A549 (cell line): ENCODE measurements around the gene NGDN. TPM values are rescaled to one million over a fixed set of nuclear protein-coding genes. Genes with fewer than 3 reads are reported as not detected.

Source experiments
- ATAC-seq, 2 experiments: fragments of 200-7000 bp in 1 of 2; fragments of >200 bp in 1 of 2; cut with Nextera tagmentation in 1 of 2; cut with Tn5 transposase in 1 of 2; 3 replicates each; pipeline versions ENCODE4 v1.8.0 to v1.9.1; 2018 to 2020; ENCODE audit warnings: mild to moderate bottlenecking in 1 of 2, moderate library complexity in 1 of 2
- CTCF ChIA-PET: fragments of 300-600 bp; sonication (Branson Sonifier 250); formaldehyde crosslinking; extraction: SDS; loops from one replicate; lab custom pipeline; 2021; ENCODE audit warnings: antibody characterized with exemption, inconsistent platforms; lab: Yijun Ruan, JAX
- POLR2A ChIA-PET: fragments of 350-600 bp; formaldehyde crosslinking; extraction: SDS; loops from one replicate; lab custom pipeline; 2021; ENCODE audit warnings: antibody characterized with exemption, inconsistent platforms; lab: Yijun Ruan, JAX
- DNase-seq, 2 experiments: peaks; one replicate each; pipeline versions ENCODE4 v3.0.0 to v3.0.0-alpha.2; 2011 to 2016; ENCODE audit warnings: low read depth in 1 of 2, low spot score in 1 of 2
- FAIRE-seq: peaks from 2 replicates; lab custom pipeline; 2011; peaks lifted over from hg19 to GRCh38; lab: Jason Lieb, UNC
- H3K27ac ChIP-seq, 2 experiments: fragments of >200 bp; sonication (Bioruptor Twin); formaldehyde crosslinking; 3 replicates each; pipeline ENCODE4 v1.5.1; 2016 to 2017
- H3K4me1 ChIP-seq: fragments of >200 bp; sonication (Bioruptor Twin); formaldehyde crosslinking; 3 replicates; pipeline ENCODE4 v1.6.1; 2016
- H3K4me2 ChIP-seq: fragments of >200 bp; sonication (Bioruptor Twin); formaldehyde crosslinking; 3 replicates; pipeline ENCODE4 v1.6.1; 2016
- H3K4me3 ChIP-seq: fragments of >200 bp; sonication (Bioruptor Twin); formaldehyde crosslinking; 3 replicates; pipeline ENCODE4 v1.5.1; 2016
- H3K9me3 ChIP-seq: fragments of >200 bp; sonication (Bioruptor Twin); formaldehyde crosslinking; 3 replicates; pipeline ENCODE4 v1.6.1; 2016
- ATOH8 ChIP-seq: fragments of 250-450 bp; sonication (Bioruptor Pico); IDR thresholded peaks from 2 replicates; pipeline ENCODE4 v1.5.0; 2020; ENCODE audit warnings: low read depth, mild to moderate bottlenecking, moderate library complexity
- BCL3 ChIP-seq: fragments of >200 bp; sonication (Bioruptor Twin); formaldehyde crosslinking; IDR thresholded peaks from 3 replicates; pipeline ENCODE4 v1.6.1; 2016
- CBX8 ChIP-seq: fragments of 200-600 bp; sonication (generic); IDR thresholded peaks from 2 replicates; pipeline ENCODE4 v1.6.1; 2016
- CEBPB ChIP-seq, 2 experiments: fragments of >200 bp in 1 of 2; sonication (Bioruptor Twin) in 1 of 2; formaldehyde crosslinking in 1 of 2; IDR thresholded peaks; 2 replicates each; pipeline ENCODE4 v1.6.1; 2012 to 2016
- CHD4 ChIP-seq: fragments of 200-600 bp; sonication (generic); IDR thresholded peaks from 2 replicates; pipeline ENCODE4 v1.6.1; 2016; ENCODE audit warnings: antibody characterized with exemption, mild to moderate bottlenecking, borderline replicate concordance
- ELK1 ChIP-seq: fragments of 150-350 bp; IDR thresholded peaks from 2 replicates; pipeline ENCODE4 v1.6.1; 2014; ENCODE audit warnings: low read depth, mild to moderate bottlenecking, low read length
- EP300 ChIP-seq, 2 experiments: fragments of >200 bp; sonication (Bioruptor Twin); formaldehyde crosslinking; IDR thresholded peaks; 2 replicates in 1 of 2; 3 replicates in 1 of 2; pipeline ENCODE4 v1.6.1; 2016 to 2017
- ESRRA ChIP-seq: fragments of 150-350 bp; IDR thresholded peaks from 2 replicates; pipeline ENCODE4 v1.6.1; 2014; ENCODE audit warnings: mild to moderate bottlenecking, low read length, borderline replicate concordance
- GATA3 ChIP-seq: IDR thresholded peaks from 2 replicates; pipeline ENCODE4 v1.6.1; 2012; ENCODE audit warnings: borderline replicate concordance
- HDAC2 ChIP-seq: fragments of 200-600 bp; sonication (generic); IDR thresholded peaks from 2 replicates; pipeline ENCODE4 v1.6.1; 2016
- HES2 ChIP-seq: fragments of >200 bp; sonication (Bioruptor Twin); formaldehyde crosslinking; IDR thresholded peaks from 2 replicates; pipeline ENCODE4 v1.6.1; 2016
- HEYL ChIP-seq: fragments of 250-450 bp; sonication (Bioruptor Pico); IDR thresholded peaks from 2 replicates; pipeline ENCODE4 v1.8.0; 2021; ENCODE audit warnings: mild to moderate bottlenecking, moderate library complexity
- HOXA7 ChIP-seq: fragments of 250-450 bp; sonication (Bioruptor Pico); IDR thresholded peaks from 2 replicates; pipeline ENCODE4 v1.5.0; 2020; ENCODE audit warnings: mild to moderate bottlenecking, moderate library complexity
- JUNB ChIP-seq: fragments of >200 bp; sonication (Bioruptor Twin); formaldehyde crosslinking; IDR thresholded peaks from 2 replicates; pipeline ENCODE4 v1.6.1; 2016
- KDM1A ChIP-seq: fragments of 200-600 bp; sonication (generic); IDR thresholded peaks from 2 replicates; pipeline ENCODE4 v1.6.1; 2016; ENCODE audit warnings: low read depth, mild to moderate bottlenecking
- MAFK ChIP-seq: fragments of 450-650 bp; IDR thresholded peaks from 2 replicates; pipeline ENCODE4 v1.6.1; 2014; ENCODE audit not compliant: partially characterized antibody
- NFE2L2 ChIP-seq: fragments of 150-350 bp; conservative IDR thresholded peaks from 2 replicates; pipeline ENCODE4 v1.6.1; 2014; ENCODE audit warnings: low read length
- PBX3 ChIP-seq: IDR thresholded peaks from 2 replicates; pipeline ENCODE4 v1.6.1; 2012
- PHF8 ChIP-seq: fragments of 200-600 bp; sonication (generic); IDR thresholded peaks from 2 replicates; pipeline ENCODE4 v1.6.1; 2016; ENCODE audit warnings: low read depth, mild to moderate bottlenecking, antibody characterized with exemption, moderate library complexity, borderline replicate concordance
- RAD21 ChIP-seq, 2 experiments: fragments of >200 bp in 1 of 2; sonication (Bioruptor Twin) in 1 of 2; formaldehyde crosslinking in 1 of 2; IDR thresholded peaks in 1 of 2; conservative IDR thresholded peaks in 1 of 2; 2 replicates in 1 of 2; 3 replicates in 1 of 2; pipeline ENCODE4 v1.6.1; 2012 to 2018; ENCODE audit warnings: inconsistent platforms in 1 of 2
- REST ChIP-seq: fragments of 200-600 bp; sonication (generic); IDR thresholded peaks from 2 replicates; pipeline ENCODE4 v1.6.1; 2016; ENCODE audit warnings: antibody characterized with exemption, mild to moderate bottlenecking, moderate library complexity
- RFX5 ChIP-seq: fragments of 450-650 bp; IDR thresholded peaks from 2 replicates; pipeline ENCODE4 v1.7.1; 2014; ENCODE audit warnings: antibody characterized with exemption, mild to moderate bottlenecking, moderate library complexity
- RNF2 ChIP-seq: fragments of 200-600 bp; sonication (generic); IDR thresholded peaks from 2 replicates; pipeline ENCODE4 v1.6.1; 2016; ENCODE audit warnings: low read depth, mild to moderate bottlenecking, antibody characterized with exemption, moderate library complexity, borderline replicate concordance
- SMC3 ChIP-seq: fragments of >200 bp; sonication (Bioruptor Twin); formaldehyde crosslinking; IDR thresholded peaks from 3 replicates; pipeline ENCODE4 v1.6.1; 2018; ENCODE audit warnings: inconsistent platforms
- TFCP2L1 ChIP-seq: fragments of 250-450 bp; sonication (Bioruptor Pico); IDR thresholded peaks from 2 replicates; pipeline ENCODE4 v1.5.0; 2021; ENCODE audit warnings: mild to moderate bottlenecking
- TP53 ChIP-seq: fragments of 250-450 bp; sonication (Bioruptor Pico); IDR thresholded peaks from 2 replicates; pipeline ENCODE4 v1.5.0; 2021; ENCODE audit warnings: mild to moderate bottlenecking, moderate library complexity
- ZNF302 ChIP-seq: fragments of 250-450 bp; sonication (Bioruptor Pico); IDR thresholded peaks from 2 replicates; pipeline ENCODE4 v1.9.0; 2021; ENCODE audit warnings: inconsistent platforms, mild to moderate bottlenecking, moderate library complexity
- WGBS: methylation state at CpG from one replicate; pipeline ENCODE4 v1.1.6; 2017; ENCODE audit errors: missing lambda C conversion rate; 5-methylcytosine and 5-hydroxymethylcytosine counted together
- polyA plus RNA-seq, 4 experiments: library from polyadenylated mRNA; depleted of rRNA in 3 of 4; stranded (reverse); fragments of >200 nt; fragmentation: RNase III in 1 of 4; extraction: RNeasy Plus Mini Kit Qiagen cat#74134 plus additional on column Dnase treatment in 1 of 4; gene quantifications; 2 replicates in 3 of 4; 3 replicates in 1 of 4; pipeline ENCODE4 v1.2.3, GENCODE V29; 2011 to 2017

Gene NGDN
- polyA plus RNA-seq, 2 of the 4 experiments (the other 2 are of a cell fraction) = 62.9 to 108 TPM

GRCh38 chr14:23430723-23431085 lies 38.8 kb upstream of the NGDN start:
- POLR2A ChIA-PET = no interaction called here
- DNase-seq (no peak), FAIRE-seq (no peak), ATAC-seq (no peak)
- WGBS = 0% methylated on average over 2 of the region's 2 CpGs
- Histone ChIP-seq H3K9me3 (no peaks in the 10 kb centered on the region), H3K4me1 (no peaks in the 10 kb centered on the region), H3K4me3 (no peak overlapping the region), H3K27ac (no peak overlapping the region), H3K4me2 (no peak overlapping the region)
- CTCF ChIA-PET = interaction anchor here (0.8 to 1.4 kb wide), 2 partner anchors 51 to 68 kb away, joined by 3 read pairs; no protein-coding TSS in a partner anchor
- TF ChIP-seq NFE2L2 = no peak
- TF ChIP-seq EP300 (IDR thresholded peaks at IDR 0.05) = no peak
- no peak for TF ChIP-seq KDM1A
- TF ChIP-seq CEBPB (IDR thresholded peaks at IDR 0.05) = no peak
- no peak for TF ChIP-seq RAD21 (conservative IDR thresholded peaks at IDR 0.05 in 1 of 2, IDR thresholded peaks at IDR 0.05 in 1 of 2)
- TF ChIP-seq RNF2 = no peak
- TF ChIP-seq PHF8 = no peak
- no peak for TF ChIP-seq PBX3
- TF ChIP-seq HEYL = no peak
- no peak for TF ChIP-seq CHD4
- no peak for TF ChIP-seq ESRRA
- no peak for TF ChIP-seq JUNB

- 47% methylated on average over 10 of the region's 10 CpGs for WGBS
- CTCF ChIA-PET = no interaction called here
- POLR2A ChIA-PET = no interaction called here
These were observed 38.0 kb upstream of the NGDN start for GRCh38 chr14:23431486-23431885.

More at GRCh38 chr14:23431486-23431885, 38.0 kb upstream of the NGDN start:
- no peak overlapping the region for H3K27ac ChIP-seq
- ATAC-seq (no peak), DNase-seq (no peak), FAIRE-seq (no peak)
- TF ChIP-seq MAFK (no peak), ATOH8 (CRISPR knock-in tag) (no peak), RFX5 (no peak), HEYL (no peak), HES2 (no peak), CBX8 (no peak), BCL3 (no peak), HDAC2 (no peak), ELK1 (no peak), TFCP2L1 (no peak), ZNF302 (CRISPR knock-in tag) (no peak), REST (no peak), CEBPB (IDR thresholded peaks at IDR 0.05) (no peak), PHF8 (no peak), GATA3 (no peak), SMC3 (no peak), TP53 (CRISPR knock-in tag) (no peak), HOXA7 (CRISPR knock-in tag) (no peak)
- H3K4me2 ChIP-seq = no peak overlapping the region
- H3K9me3 ChIP-seq = no peaks in the 10 kb centered on the region
- H3K4me3 ChIP-seq = no peak overlapping the region
- H3K4me1 ChIP-seq = no peaks in the 10 kb centered on the region
